ENCODE measurements around the gene MAN2B2. TPM values are rescaled to one million over a fixed set of nuclear protein-coding genes. Genes with fewer than 3 reads are reported as not detected.

MAN2B2 gene
- total RNA-seq, 4 donors from 2014 or later: 14.1 to 33.7 (median 27.0) TPM

- TF ChIP-seq POLR2A (IDR thresholded peaks at IDR 0.05): no peak
- no peak for TF ChIP-seq CTCF (IDR thresholded peaks at IDR 0.05)
- H3K4me3 ChIP-seq (ENCODE audit: low read depth, poor library complexity, severe bottlenecking): no peak overlapping the region
- 95% methylated on average over 11 of the region's 11 CpGs for WGBS, 2 donors
- no peak for DNase-seq (ENCODE audit: low spot score in 2 of 2)
- intact Hi-C loops (cut with DNase I; ENCODE audit: low total_unique reads): no loop called here
Measured at GRCh38 chr4:6581566-6582121, 6.7 kb downstream of the MAN2B2 start.

DNA sequence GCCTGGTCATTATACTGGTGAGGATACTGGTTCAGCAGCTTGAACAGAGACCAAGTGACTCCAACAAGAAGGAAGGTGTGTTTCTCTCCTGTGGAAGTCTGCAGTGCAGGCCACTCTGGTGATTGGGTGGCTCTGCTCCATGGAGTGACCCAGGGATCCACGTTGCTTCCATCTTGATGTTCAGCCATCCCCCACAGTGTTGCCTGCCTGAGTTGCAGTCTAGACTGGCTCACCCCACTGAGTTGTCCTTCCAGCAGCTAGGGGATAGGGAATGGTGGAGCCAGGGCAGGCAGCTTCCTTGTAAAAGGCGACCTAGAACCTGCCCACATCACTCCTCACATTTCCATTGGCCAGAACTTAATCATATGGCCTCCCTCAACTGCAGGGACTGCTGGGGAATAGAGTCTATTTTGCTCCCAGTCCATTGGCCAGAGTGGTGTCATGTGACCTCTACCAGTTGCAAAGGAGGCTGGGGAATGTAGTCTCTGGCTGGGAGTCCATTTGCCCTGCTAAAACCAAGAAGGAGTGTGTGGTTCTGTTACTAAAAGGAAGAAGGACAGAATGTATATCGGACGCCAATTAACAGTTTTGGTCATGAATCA lies 8.0 kb downstream of the MAN2B2 start:
- TF ChIP-seq CTCF (IDR thresholded peaks at IDR 0.05) (no peak), POLR2A (IDR thresholded peaks at IDR 0.05) (no peak)
- 92 to 98% methylated on average over 4 of the region's 4 CpGs for WGBS, 2 donors

DNA sequence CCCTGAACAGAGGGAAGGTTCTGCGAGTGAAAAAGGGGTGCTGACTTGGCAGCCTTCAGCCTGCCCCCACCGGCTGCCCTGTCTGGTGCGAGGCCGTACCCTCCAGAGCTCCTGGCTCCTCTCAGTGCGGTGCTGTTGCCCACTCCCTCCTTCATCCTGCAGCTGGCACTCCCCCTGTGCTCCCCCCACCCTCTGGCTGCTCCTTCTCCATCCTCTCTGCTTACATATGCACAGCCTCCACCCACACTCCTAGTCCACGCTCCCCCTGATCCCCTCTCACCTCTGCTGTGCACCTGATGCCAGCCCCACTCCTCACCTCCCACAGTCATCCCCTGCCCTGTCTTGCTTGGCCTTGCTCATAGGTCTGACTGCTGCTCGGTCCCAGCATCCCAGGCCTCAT lies 9.9 kb downstream of the MAN2B2 start:
- TF ChIP-seq POLR2A (IDR thresholded peaks at IDR 0.05) (no peak), CTCF (IDR thresholded peaks at IDR 0.05) (no peak)
- intact Hi-C loops (cut with DNase I; ENCODE audit: low total_unique reads): no loop called here
- DNase-seq (ENCODE audit: low spot score in 2 of 2): no peak
- WGBS, 2 donors: 94 to 96% methylated on average over 7 of the region's 7 CpGs
- no peak overlapping the region for H3K4me3 ChIP-seq (ENCODE audit: low read depth, poor library complexity, severe bottlenecking)

More for the DNA sequence above, 8.0 kb downstream of the MAN2B2 start:
- DNase-seq (ENCODE audit: low spot score in 2 of 2): no peak
- intact Hi-C loops (cut with DNase I; ENCODE audit: low total_unique reads): no loop called here
- H3K4me3 ChIP-seq (ENCODE audit: low read depth, poor library complexity, severe bottlenecking): no peak overlapping the region

DNA sequence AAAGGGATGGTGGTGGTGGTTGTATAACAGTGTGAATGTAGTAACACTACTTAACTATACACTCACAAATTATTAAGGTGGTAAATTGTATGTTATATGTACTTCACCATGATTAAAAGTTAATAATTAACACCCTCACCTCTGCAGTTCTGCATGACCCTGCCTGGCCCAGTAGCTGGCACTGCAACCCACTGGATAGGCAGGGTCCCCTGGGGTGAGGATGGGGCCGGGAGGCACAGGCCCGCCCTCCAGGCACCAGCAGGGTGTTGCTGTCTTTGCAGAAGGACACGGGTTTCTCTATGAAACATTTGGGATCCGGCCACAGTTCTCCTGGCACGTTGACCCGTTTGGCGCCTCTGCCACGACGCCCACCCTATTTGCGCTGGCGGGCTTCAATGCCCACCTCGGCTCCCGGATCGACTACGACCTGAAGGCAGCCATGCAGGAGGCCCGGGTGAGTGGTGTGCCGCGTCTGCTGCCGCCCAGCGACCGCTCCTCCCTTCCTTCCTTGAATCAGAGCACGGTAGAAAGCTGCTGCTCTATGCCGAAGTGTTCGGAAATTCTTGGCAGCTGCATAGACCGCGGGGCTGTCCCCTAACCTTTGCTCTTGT lies 11.8 kb downstream of the MAN2B2 start:
- no peak for TF ChIP-seq CTCF (IDR thresholded peaks at IDR 0.05)
- no peak for TF ChIP-seq POLR2A (IDR thresholded peaks at IDR 0.05)
- 81 to 88% methylated on average over 22 to 26 of the region's 26 CpGs for WGBS, 2 donors
- intact Hi-C loops (cut with DNase I; ENCODE audit: low total_unique reads): no loop called here
- DNase-seq (ENCODE audit: low spot score in 2 of 2): no peak
- H3K4me3 ChIP-seq (ENCODE audit: low read depth, poor library complexity, severe bottlenecking): no peak overlapping the region

GRCh38 chr4:6589444-6589843 lies 14.5 kb downstream of the MAN2B2 start:
- 98% methylated on average over 4 of the region's 4 CpGs for WGBS, 2 donors
- intact Hi-C loops (cut with DNase I; ENCODE audit: low total_unique reads): no loop called here
- no peak for TF ChIP-seq CTCF (IDR thresholded peaks at IDR 0.05)
- no peak for TF ChIP-seq POLR2A (IDR thresholded peaks at IDR 0.05)
- no peak overlapping the region for H3K4me3 ChIP-seq (ENCODE audit: low read depth, poor library complexity, severe bottlenecking)
- no peak for DNase-seq (ENCODE audit: low spot score in 2 of 2)

All from lower leg skin (tissue), 4 donors.